Activated T-helper 1 cell treated with anti-CD3 and anti-CD28 coated beads, Interleukin-12 subunit alpha, Interleukin-12 subunit beta, Interleukin-2, Interleukin-4 antibody, amounts not matched to agents 30 ng/mL and 10 ng/mL and 1 ng/mL, durations not matched to agents 14 hours and 24 hours and 36 hours (primary cell): ENCODE measurements around the gene GAGE12C. TPM values are rescaled to one million over a fixed set of nuclear protein-coding genes. Genes with fewer than 3 reads are reported as not detected.
"Not testable (repeated sequence)": the region's sequence is repeated elsewhere in the genome, so short reads cannot be mapped to it uniquely, and the experiment has no call there.

Experiments
- DNase-seq: peaks from one replicate; pipeline ENCODE4 v3.0.0; 2021; ENCODE audit warnings: low spot score
- H3K27ac Mint-ChIP-seq: one replicate; pipeline ENCODE4 v1.8.0; 2021; ENCODE audit warnings: mild to moderate bottlenecking, mixed read lengths
- H3K27me3 Mint-ChIP-seq: one replicate; pipeline ENCODE4 v1.8.0; 2022; ENCODE audit warnings: mild to moderate bottlenecking, moderate library complexity, mixed read lengths; ENCODE audit not compliant: insufficient read depth
- H3K36me3 Mint-ChIP-seq: one replicate; pipeline ENCODE4 v1.8.0; 2021; ENCODE audit warnings: low read depth, mixed read lengths
- H3K4me1 Mint-ChIP-seq: one replicate; pipeline ENCODE4 v1.8.0; 2021; ENCODE audit warnings: low read depth, mixed read lengths
- H3K4me3 Mint-ChIP-seq: one replicate; pipeline ENCODE4 v1.8.0; 2021; ENCODE audit warnings: mild to moderate bottlenecking, moderate library complexity, mixed read lengths
- H3K9me3 Mint-ChIP-seq: one replicate; pipeline ENCODE4 v1.8.0; 2021; ENCODE audit warnings: mixed read lengths
- intact Hi-C: fragments of 100-400 bp; cut with micrococcal nuclease; formaldehyde crosslinking; loops from one replicate; pipeline ENCODE4 v1.15.1; 2024
- total RNA-seq: library from RNA; stranded (reverse); gene quantifications from 2 replicates; pipeline ENCODE4 v1.2.3, GENCODE V29; 2022

The GAGE12C gene
- total RNA-seq = not detected in 2 replicates

- H3K9me3 Mint-ChIP-seq, DNase-seq, H3K4me1 Mint-ChIP-seq, H3K4me3 Mint-ChIP-seq, intact Hi-C loops, H3K27me3 Mint-ChIP-seq, H3K27ac Mint-ChIP-seq, H3K36me3 Mint-ChIP-seq: not testable (repeated sequence)
These were observed at the start of gene GAGE12C for GRCh38 chrX:49531877-49532276. TSS of gene GAGE12C (plus strand) at chrX:49532177. CDS start at chrX:49533332, 1,155 bp downstream.

- H3K27ac Mint-ChIP-seq, H3K9me3 Mint-ChIP-seq, H3K27me3 Mint-ChIP-seq, H3K4me3 Mint-ChIP-seq, H3K36me3 Mint-ChIP-seq, DNase-seq, intact Hi-C loops, H3K4me1 Mint-ChIP-seq: not testable (repeated sequence)
These were observed 9.5 kb downstream of the GAGE12C start, which contains the start of gene GAGE12D for GRCh38 chrX:49541433-49541832. TSS of gene GAGE12D (plus strand) at chrX:49541733. CDS start at chrX:49542888, 1,155 bp downstream.

DNA sequence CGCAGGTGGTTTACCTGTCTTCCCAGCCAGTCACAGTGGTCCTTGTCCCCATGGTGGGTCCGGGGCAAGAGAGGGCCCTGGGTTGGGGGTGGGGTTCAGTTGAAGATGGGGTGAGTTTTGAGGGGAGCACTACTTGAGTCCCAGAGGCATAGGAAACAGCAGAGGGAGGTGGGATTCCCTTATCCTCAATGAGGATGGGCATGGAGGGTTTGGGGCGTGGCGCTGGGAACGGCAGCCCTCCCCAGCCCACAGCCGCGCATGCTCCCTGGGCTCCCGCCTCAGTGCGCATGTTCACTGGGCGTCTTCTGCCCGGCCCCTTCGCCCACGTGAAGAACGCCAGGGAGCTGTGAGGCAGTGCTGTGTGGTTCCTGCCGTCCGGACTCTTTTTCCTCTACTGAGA is 19.0 kb downstream of the GAGE12C start, which contains the start of gene GAGE12E:
TSS of gene GAGE12E (plus strand) at position 301 of the 400 bp plus-strand sequence. CDS start 1,155 bp downstream, outside the sequence.
- H3K4me1 Mint-ChIP-seq, H3K4me3 Mint-ChIP-seq, intact Hi-C loops, H3K36me3 Mint-ChIP-seq, DNase-seq, H3K27me3 Mint-ChIP-seq, H3K27ac Mint-ChIP-seq, H3K9me3 Mint-ChIP-seq: not testable (repeated sequence)

GRCh38 chrX:49560542-49560941 is 28.6 kb downstream of the GAGE12C start, which contains the start of gene GAGE12F:
TSS of gene GAGE12F (plus strand) at chrX:49560842. CDS start at chrX:49561997, 1,155 bp downstream.
- H3K4me1 Mint-ChIP-seq, H3K27me3 Mint-ChIP-seq, H3K4me3 Mint-ChIP-seq, H3K27ac Mint-ChIP-seq, intact Hi-C loops, H3K36me3 Mint-ChIP-seq, H3K9me3 Mint-ChIP-seq, DNase-seq: not testable (repeated sequence)

GRCh38 chrX:49568728-49569127 is 36.8 kb downstream of the GAGE12C start:
- H3K36me3 Mint-ChIP-seq, H3K4me1 Mint-ChIP-seq, H3K27me3 Mint-ChIP-seq, intact Hi-C loops, H3K27ac Mint-ChIP-seq, H3K9me3 Mint-ChIP-seq, H3K4me3 Mint-ChIP-seq, DNase-seq: not testable (repeated sequence)

DNA sequence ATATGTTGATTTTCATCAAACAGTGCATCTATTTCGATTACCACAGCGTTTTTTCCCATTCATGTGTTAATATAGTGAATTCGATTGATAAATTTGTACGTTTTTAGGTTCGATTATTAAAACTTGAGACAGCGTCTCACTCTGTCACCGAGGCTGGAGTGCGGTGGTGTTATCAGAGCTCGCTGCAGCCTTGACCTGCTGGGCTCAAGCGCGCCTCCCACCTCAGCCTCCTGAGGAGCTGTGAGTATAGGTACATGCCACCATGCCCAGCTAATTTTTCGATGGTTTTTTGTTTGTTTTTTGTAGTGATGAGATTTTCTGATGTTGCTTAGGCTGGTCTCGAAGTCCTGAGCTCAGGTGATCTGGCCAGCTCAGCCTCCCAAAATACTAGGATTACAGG is 37.2 kb downstream of the GAGE12C start:
- H3K4me3 Mint-ChIP-seq, DNase-seq, H3K4me1 Mint-ChIP-seq, H3K27me3 Mint-ChIP-seq, H3K9me3 Mint-ChIP-seq, H3K36me3 Mint-ChIP-seq, intact Hi-C loops, H3K27ac Mint-ChIP-seq: not testable (repeated sequence)

GRCh38 chrX:49570100-49570499 is 38.1 kb downstream of the GAGE12C start, which contains the start of gene GAGE12G:
TSS of gene GAGE12G (plus strand) at chrX:49570400. CDS start at chrX:49571555, 1,155 bp downstream.
- H3K27me3 Mint-ChIP-seq, DNase-seq, H3K36me3 Mint-ChIP-seq, intact Hi-C loops, H3K4me1 Mint-ChIP-seq, H3K27ac Mint-ChIP-seq, H3K9me3 Mint-ChIP-seq, H3K4me3 Mint-ChIP-seq: not testable (repeated sequence)

DNA sequence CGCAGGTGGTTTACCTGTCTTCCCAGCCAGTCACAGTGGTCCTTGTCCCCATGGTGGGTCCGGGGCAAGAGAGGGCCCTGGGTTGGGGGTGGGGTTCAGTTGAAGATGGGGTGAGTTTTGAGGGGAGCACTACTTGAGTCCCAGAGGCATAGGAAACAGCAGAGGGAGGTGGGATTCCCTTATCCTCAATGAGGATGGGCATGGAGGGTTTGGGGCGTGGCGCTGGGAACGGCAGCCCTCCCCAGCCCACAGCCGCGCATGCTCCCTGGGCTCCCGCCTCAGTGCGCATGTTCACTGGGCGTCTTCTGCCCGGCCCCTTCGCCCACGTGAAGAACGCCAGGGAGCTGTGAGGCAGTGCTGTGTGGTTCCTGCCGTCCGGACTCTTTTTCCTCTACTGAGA is 47.7 kb downstream of the GAGE12C start, which contains the start of gene GAGE12H:
TSS of gene GAGE12H (plus strand) at position 301 of the 400 bp plus-strand sequence. CDS start 1,155 bp downstream, outside the sequence.
- H3K27me3 Mint-ChIP-seq, DNase-seq, H3K4me1 Mint-ChIP-seq, H3K27ac Mint-ChIP-seq, H3K36me3 Mint-ChIP-seq, intact Hi-C loops, H3K9me3 Mint-ChIP-seq, H3K4me3 Mint-ChIP-seq: not testable (repeated sequence)

Other genes with a start within 250 kb of the GAGE12C start
- gene GAGE10, start 228.5 kb upstream of the GAGE12C start, total RNA-seq = not detected in 2 replicates
- gene GAGE12J, start 210.1 kb upstream of the GAGE12C start, total RNA-seq = not detected in 2 replicates
- not detected in 2 replicates for gene GAGE13, start 200.6 kb upstream of the GAGE12C start, total RNA-seq
- not detected in 2 replicates for gene GAGE12D, start 9.6 kb downstream of the GAGE12C start, total RNA-seq
- not detected in 2 replicates for gene GAGE12E, start 19.1 kb downstream of the GAGE12C start, total RNA-seq
- not detected in 2 replicates for gene GAGE12F, start 28.7 kb downstream of the GAGE12C start, total RNA-seq
- gene GAGE12G, start 38.2 kb downstream of the GAGE12C start, total RNA-seq = not detected in 2 replicates
- not detected in 2 replicates for gene GAGE12H, start 47.8 kb downstream of the GAGE12C start, total RNA-seq
- gene GAGE2A, start 57.3 kb downstream of the GAGE12C start, total RNA-seq = not detected in 2 replicates
- gene GAGE1, start 66.8 kb downstream of the GAGE12C start, total RNA-seq = not detected in 2 replicates
- not detected in 2 replicates for gene PAGE1, start 163.8 kb downstream of the GAGE12C start, total RNA-seq